AG09319 (cell line): ENCODE measurements around the gene SAPCD2.
A peak's percentile ranks its signal among the peaks of the same experiment; 100 is the strongest.

Source experiments
- DNase-seq: peaks from one replicate; pipeline ENCODE4 v3.0.0-alpha.2; 2010; ENCODE audit warnings: low read depth; ENCODE audit errors: extremely low read depth
- TF ChIP-seq, protein P1 (sequence below): IDR thresholded peaks from 2 replicates; pipeline ENCODE4 v1.5.1; 2011; ENCODE audit warnings: low read depth, mild to moderate bottlenecking, inconsistent platforms, low read length, moderate library complexity

SAPCD2 gene

GRCh38 chr9:137088121-137088520, 17.8 kb upstream of the SAPCD2 start:
- DNase-seq = no peak
- TF ChIP-seq, protein P1, sequence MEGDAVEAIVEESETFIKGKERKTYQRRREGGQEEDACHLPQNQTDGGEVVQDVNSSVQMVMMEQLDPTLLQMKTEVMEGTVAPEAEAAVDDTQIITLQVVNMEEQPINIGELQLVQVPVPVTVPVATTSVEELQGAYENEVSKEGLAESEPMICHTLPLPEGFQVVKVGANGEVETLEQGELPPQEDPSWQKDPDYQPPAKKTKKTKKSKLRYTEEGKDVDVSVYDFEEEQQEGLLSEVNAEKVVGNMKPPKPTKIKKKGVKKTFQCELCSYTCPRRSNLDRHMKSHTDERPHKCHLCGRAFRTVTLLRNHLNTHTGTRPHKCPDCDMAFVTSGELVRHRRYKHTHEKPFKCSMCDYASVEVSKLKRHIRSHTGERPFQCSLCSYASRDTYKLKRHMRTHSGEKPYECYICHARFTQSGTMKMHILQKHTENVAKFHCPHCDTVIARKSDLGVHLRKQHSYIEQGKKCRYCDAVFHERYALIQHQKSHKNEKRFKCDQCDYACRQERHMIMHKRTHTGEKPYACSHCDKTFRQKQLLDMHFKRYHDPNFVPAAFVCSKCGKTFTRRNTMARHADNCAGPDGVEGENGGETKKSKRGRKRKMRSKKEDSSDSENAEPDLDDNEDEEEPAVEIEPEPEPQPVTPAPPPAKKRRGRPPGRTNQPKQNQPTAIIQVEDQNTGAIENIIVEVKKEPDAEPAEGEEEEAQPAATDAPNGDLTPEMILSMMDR = no peak

DNA sequence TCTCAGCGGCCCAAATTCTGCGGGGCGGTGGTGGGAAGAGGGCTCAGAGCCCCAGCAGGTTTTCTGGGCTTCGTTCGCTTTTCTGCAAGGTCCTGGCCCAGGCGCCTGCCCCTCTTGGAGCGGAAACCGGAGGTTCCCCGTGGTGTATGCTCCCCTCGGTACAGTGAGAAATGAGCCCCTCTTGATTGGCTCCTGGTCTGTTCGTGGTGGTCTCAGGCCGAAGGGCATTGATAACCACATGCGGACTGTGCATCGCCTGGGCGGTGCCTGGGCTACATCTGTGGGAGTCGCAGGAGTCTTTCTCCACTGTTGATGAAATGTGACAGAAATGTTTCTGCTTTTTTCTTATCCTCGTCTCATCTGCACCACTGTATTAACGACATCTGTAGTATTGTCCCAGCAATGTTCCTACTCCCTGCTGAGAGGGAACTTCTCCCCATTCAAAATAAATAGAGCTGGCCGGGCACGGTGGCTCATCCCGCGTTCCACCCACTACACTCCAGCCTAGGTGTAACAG, 17.1 kb upstream of the SAPCD2 start:
- DNase-seq = no peak
- TF ChIP-seq, protein P1 = no peak

DNA sequence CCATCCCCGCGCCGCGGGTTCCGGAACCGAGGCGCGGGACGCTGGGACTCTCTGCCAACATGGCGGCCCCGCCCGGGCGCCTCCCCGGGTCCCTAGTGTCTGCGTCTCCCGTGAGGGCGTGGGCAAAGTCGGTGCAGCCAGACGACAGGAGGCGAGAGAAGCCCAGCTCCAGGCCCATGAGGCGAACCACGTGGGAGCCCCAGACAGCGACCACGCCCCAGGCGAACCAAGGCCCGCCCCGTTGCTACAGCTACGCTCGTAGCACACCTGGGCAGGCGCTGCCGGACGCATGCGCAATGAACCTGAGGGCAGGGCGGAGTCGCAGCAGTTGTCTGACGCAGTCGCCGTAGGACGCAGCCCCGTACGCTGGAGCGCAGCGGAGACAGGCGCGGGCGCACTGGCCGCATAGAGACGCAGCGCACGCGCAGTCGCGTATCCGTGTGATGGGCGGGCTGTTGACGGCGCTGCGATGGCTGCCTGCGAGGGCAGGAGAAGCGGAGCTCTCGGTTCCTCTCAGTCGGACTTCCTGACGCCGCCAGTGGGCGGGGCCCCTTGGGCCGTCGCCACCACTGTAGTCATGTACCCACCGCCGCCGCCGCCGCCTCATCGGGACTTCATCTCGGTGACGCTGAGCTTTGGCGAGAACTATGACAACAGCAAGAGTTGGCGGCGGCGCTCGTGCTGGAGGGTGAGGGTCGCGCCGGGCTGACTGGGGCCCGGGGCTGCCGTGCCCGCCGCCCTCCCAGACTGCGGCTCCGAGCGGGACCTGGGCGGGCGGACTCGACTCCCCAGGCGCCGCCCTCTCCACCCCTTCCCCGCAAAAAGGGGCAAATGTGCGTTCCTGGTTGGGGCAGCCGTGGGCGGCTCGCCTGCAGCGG, 16.4 kb upstream of the SAPCD2 start, which contains the start of gene MAN1B1:
MAN1B1 (plus strand) TSS at position 455 of the 878 bp plus-strand sequence; CDS start at position 470, 15 bp downstream.
- TF ChIP-seq, protein P1 = no peak
- DNase-seq = peak; percentile 98

- DNase-seq = no peak
- TF ChIP-seq, protein P1 = no peak
Observed at GRCh38 chr9:137085920-137086530, 15.7 kb upstream of the SAPCD2 start.

- no peak for DNase-seq
Observed at GRCh38 chr9:137084526-137084925, 14.2 kb upstream of the SAPCD2 start.

DNA sequence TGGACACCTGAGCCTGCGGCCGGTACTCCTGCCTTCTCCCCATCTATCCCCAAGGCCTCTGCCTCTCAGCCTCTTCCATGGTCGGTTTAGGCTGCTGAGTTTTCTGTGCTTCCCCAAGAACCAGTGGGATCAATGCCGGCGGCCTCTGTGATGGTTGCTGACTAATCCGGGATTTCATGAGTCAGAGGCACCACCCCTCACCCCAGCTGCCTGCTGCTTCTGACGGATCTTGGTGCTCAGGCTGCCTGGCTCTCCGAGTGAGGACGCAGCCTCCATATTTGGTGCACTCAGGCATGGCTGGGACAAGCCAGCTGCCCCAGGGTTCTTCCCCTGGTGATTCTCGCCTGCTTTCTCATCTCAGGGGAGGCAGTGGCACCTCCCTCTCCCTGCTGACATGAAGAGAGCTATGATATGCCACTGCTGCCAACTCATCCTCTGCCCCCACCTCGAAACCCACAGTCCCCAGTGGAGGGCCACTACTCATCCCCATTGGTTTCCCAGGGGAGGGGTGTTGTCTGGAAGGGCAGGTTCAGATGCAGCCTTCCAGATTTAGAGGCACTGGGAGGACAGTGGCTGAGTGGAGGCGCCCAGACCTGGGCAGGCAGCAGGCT, 13.1 kb upstream of the SAPCD2 start:
- peak; percentile 77 for DNase-seq
- TF ChIP-seq, protein P1 = no peak

More at GRCh38 chr9:137084526-137084925, 14.2 kb upstream of the SAPCD2 start:
- TF ChIP-seq, protein P1 = no peak
